Activated T-cell treated with anti-CD3 and anti-CD28 coated beads, Interleukin-2, amount 50 U/mL, for 1 hour (primary cell): ENCODE results near the gene SHOC2.

Experiments
- DNase-seq: peaks from one replicate; pipeline ENCODE4 v3.0.0-alpha.2; 2020

The SHOC2 gene

DNA sequence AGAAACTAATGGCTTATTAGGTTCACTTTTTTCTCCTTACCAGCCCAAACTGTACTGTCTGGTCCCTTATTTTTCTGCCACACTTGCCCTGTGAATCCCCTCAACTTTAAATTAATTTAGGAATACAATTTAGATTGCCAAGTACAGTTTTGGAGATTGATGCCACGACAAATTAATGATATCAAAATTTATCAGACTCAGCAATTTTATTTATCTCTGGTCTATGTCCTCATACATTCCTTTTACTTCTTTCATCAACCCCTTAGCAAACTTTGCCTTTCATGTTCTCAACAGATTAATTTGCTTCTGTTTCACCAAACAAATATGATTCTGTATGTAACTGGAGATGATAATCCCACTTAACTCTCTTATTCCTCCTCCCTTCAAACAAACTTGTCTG lies 38.2 kb downstream of the SHOC2 start:
- DNase-seq = no peak

- DNase-seq = no peak
These were observed 40.3 kb downstream of the SHOC2 start for GRCh38 chr10:110959379-110960332.

DNA sequence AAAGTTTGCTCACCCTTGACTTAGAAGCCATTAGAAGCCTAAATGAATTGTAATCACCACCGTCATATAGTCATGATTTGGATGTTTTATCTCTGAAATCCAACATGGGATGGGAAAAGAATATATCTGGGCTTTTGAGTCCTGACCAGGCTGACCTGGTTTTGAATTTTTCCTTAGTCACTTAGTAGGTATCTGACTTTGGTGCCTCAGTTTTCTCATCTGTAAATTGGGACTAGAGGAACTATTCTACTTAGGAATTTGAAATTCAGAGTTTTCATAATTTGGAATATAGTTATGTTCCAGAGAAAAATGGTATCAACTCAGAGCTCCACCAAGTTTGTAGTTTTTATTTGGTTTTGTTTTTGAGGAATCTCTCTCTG lies 40.9 kb downstream of the SHOC2 start:
- no peak for DNase-seq

GRCh38 chr10:110962443-110962842 lies 43.0 kb downstream of the SHOC2 start:
- no peak for DNase-seq

DNA sequence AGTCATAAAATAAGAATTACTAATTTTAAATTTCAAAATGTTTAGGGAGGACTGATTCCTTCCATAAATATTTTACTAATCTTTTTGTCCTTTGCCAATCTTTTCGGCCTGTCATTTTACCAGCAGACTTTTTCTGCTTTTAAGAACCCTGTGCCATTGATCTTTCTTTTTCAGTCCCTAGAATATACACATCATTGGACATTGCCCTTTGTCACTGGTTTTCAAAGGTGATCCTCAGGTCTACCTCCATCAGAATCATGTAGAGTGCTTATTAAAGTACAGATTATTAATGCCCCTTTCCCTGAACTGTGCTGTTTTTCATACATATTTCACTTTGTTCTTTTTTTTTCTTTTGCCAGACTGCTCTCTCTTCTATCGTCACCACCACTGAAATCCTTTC lies 43.8 kb downstream of the SHOC2 start:
- no peak for DNase-seq

- no peak for DNase-seq
These were observed 45.3 kb downstream of the SHOC2 start for GRCh38 chr10:110964681-110965080.

DNA sequence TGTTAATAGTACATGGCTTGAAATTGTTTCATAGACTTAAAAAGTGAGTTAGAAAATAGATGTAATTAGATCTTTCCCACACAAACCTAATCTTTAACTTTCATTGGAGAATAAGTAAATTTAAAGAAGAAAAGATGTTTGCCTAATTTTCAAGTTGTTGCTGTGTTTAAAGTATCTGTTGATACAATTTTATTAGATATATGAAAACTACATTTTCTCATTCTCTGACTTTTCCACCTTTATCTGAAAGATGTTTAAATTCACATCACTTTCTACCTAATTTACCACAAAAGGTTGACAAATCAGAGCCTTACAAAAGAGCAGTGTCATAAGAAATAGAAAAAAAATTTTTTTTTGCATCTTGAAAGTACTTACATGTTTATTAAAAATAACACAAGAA lies 45.8 kb downstream of the SHOC2 start:
- no peak for DNase-seq

GRCh38 chr10:110966146-110966545 lies 46.7 kb downstream of the SHOC2 start:
- DNase-seq = no peak

DNA sequence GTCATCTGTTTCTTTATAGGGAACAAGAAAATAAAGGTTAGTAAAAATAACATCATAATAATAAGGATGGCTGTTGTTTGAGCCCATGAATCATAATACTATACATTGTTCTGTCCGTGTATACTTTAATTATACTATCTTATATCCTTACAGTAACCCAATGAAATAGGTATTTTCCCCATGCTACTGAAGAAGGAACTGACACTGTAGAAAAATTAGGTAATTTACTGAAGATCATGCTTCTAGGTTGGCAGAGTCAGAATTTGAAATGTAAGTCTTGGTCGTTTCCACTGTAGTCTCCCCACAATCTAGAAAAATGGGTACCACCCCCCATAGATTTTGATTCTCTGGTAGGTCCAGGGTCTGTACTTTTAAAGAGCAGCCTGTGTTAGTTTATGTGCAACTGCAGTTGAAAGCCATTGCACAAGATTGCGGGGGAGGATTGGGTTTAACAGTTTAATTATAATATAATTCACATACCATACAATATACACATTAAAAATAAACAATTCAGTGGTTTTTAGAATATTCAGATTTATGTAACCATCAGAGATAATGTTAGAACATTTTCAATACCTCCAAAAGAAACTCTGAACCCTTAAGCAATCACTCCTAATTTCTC lies 47.7 kb downstream of the SHOC2 start:
- no peak for DNase-seq

GRCh38 chr10:110967645-110968044 lies 48.2 kb downstream of the SHOC2 start:
- DNase-seq = no peak

DNA sequence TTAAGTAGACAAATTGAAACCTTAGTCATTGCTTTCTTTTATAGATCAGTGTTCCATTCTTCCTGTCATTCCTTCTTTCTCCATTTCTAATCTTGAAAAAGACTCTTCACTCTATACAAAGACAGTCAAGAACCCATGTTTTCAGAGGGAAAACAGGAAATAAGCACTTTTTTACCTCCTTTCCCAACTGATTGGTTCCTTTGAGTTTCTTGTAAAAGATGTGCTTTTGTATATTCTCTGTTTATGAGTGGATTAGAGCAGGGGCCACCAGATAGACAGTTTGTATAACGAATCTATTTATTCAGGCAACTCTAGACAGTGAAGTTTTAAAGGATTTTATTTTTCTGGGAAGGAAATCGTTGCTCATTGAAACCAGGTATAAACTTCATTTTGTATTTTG lies 49.8 kb downstream of the SHOC2 start:
- DNase-seq = no peak

DNA sequence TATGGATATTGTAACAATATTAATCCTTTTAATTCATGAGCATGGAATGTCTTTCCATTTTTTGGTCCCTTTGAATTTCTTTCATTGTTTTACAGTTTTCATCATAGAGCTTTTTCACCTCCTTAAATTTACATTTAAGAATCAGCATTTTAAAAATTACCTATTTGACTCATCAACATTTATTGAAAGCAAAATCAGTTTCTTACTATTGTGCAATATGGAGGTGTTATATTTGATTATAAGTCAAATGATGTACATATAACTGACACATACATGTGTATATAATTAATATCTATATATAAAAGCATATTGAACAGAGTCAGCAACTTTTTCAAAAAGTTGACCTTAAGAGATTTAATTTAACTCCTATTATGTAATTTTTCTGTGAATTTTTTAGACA lies 52.2 kb downstream of the SHOC2 start:
- DNase-seq = no peak

- no peak for DNase-seq
These were observed 53.1 kb downstream of the SHOC2 start for GRCh38 chr10:110972231-110973134.

- no peak for DNase-seq
These were observed 54.0 kb downstream of the SHOC2 start for GRCh38 chr10:110973400-110973799.

DNA sequence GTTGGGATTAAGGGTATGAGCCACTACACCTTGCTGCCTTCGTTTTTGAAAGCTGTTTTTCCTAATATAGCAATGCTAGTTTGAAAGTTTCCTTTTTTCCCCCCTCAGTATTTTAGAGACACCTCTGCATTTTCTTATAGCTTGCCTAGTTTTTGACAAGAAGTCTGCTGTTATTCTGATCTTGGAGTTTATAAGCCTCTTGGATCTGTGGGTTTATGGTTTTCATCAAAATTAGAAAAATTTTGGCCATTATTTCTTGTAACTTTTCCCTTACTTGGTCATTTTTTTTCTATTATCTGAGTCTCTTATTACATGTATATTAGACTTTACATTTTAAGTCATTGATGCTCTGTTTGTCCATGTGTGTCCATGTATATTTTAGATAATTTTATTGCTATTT lies 57.2 kb downstream of the SHOC2 start:
- no peak for DNase-seq

- DNase-seq = no peak
These were observed 58.3 kb downstream of the SHOC2 start for GRCh38 chr10:110977662-110978061.

DNA sequence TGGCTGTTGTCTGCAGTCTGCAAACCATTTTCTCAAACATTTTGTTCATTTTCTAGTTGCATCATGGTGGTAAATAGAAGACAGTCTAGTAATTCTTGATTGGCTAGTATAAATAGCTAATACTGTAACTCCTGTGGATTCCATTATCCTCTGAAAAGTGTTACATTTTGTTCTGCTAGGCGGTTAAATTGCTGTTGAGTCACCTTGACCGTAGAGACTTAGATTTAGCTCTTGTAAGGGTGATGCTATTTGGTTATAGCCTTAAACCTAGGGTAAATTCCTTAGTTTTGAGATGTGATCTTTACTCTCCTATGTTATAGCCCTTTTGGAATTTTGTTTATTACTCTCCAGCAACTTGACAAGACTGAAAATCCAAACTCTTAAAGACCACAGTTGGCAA lies 58.8 kb downstream of the SHOC2 start:
- DNase-seq = no peak

- no peak for DNase-seq
These were observed 60.2 kb downstream of the SHOC2 start for GRCh38 chr10:110979611-110980010.

- no peak for DNase-seq
These were observed 61.4 kb downstream of the SHOC2 start for GRCh38 chr10:110980807-110981206.

DNA sequence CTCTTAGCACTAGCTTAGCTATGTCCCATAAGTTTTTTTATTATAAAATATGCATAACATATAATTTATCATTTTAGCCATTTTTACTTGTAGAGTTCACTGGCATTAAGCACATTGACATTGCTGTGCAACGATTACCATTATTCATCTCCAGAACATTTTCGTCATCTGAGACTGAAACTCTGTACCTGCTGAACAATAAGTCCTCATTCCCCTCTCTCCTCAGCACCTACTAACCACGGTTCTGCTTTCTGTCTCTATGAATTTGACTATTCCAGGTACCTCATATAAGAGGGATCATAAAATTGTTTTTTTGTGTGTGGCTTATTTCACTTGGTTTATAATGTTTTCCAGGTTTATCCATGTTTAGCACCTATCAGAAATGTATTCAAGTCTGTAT lies 64.1 kb downstream of the SHOC2 start:
- DNase-seq = no peak

DNA sequence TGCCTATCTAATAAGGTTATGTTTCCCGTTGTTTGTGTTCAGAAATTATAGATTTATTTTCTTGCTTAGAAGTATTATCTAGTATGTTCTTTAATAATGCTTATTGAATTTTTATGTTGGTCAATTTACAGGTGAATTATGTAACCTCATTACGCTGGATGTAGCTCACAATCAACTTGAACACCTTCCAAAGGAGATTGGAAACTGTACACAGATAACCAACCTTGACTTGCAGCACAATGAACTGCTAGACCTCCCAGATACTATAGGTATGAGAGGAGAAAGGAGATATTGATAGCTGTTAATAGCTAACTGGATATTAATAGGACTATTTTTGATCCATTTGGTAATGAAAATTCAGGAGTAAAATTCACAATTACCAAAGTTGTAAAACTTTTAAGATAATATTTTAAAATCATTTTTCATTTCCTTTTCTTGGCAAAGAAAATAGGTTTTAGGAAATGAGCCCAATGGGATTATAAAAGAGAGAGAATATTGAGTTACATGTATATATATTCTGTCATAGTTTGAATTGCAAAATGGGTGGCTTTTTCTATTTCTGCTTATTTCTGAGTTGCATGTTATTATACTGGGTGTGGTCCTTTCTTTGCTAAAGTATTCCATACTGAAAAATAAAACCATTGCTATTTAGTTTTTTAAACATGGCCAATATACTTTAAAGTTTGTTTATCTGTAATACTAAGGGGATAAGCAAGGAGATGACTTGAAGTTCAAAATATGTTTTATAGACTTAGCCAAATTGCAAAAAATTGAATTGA lies 66.3 kb downstream of the SHOC2 start:
- DNase-seq = no peak

GRCh38 chr10:110989016-110989415 lies 69.6 kb downstream of the SHOC2 start:
- DNase-seq = no peak
